HG02571 (cell line): ENCODE results near the gene MMP25.

Experiments
- ATAC-seq: cut with Tn5 transposase; IDR thresholded peaks from one replicate; pipeline ENCODE4 v1.9.1; 2021; ENCODE audit warnings: mild to moderate bottlenecking, moderate library complexity; ENCODE audit not compliant: unreplicated experiment

MMP25 gene

GRCh38 chr16:3045758-3046640 is at the start of gene MMP25:
MMP25 (plus strand) TSS chr16:3046561; CDS start chr16:3046918, 357 bp downstream.
- ATAC-seq = no peak

DNA sequence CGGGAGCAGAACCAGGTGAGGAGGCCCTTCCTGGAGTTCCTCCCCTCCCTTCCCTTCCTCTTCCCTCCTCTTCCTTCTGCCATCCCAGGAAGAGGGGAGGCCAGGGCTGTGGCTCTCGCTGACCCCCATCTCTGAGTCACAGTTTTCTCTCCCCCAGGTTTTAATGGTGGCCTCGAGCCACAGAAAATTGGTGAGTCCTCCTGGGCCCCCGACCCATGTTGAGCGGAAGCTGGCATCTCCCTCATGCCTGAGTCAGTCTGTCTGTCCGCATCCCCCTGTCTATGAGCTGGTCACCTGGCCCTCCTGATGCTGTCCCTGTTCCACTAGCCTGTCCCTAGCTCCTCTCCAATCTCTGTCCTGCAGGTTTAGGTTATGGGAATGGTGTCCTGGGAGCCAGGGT is 46.4 kb upstream of the MMP25 start:
- no peak for ATAC-seq

DNA sequence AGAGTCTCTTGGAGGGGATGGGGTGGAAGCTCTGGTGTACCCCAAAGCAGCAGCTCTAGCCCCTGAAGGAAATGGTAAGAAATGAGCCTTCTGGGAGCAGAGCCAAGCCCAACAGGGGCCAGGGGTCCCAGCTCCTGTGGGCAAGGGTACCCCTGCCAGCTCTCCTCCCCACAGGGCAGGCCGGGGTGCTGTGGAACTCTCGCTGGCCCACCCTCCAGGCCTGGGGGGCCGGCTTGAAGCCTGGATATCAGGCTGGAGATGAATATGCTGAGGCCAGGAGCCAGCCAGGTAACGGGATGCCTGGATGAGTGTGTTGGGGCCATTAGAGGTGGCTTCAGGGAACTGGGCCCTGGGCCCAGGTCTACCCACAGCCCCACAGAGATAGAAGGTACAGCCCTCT is 45.8 kb upstream of the MMP25 start:
- ATAC-seq = no peak

DNA sequence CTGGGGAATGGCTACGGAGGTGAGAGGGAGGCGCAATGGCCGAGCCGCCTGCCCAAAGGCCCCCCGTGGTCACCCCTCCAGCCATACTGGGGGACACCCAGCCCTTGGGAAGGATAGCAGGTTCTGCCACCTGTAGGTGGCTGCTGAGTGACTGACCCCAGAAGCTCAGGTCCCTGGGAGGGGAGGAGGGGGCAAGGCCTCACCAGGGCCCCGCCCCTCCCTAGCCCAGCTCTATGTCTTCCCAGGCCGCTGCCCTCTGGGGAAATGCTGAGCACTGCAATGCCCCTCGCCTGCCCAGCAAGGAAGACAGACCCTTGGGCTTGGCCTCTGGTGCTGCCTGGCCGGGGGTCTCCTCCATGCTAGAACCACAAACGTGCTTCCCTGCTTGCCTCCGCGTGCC is 45.0 kb upstream of the MMP25 start:
- ATAC-seq = no peak

DNA sequence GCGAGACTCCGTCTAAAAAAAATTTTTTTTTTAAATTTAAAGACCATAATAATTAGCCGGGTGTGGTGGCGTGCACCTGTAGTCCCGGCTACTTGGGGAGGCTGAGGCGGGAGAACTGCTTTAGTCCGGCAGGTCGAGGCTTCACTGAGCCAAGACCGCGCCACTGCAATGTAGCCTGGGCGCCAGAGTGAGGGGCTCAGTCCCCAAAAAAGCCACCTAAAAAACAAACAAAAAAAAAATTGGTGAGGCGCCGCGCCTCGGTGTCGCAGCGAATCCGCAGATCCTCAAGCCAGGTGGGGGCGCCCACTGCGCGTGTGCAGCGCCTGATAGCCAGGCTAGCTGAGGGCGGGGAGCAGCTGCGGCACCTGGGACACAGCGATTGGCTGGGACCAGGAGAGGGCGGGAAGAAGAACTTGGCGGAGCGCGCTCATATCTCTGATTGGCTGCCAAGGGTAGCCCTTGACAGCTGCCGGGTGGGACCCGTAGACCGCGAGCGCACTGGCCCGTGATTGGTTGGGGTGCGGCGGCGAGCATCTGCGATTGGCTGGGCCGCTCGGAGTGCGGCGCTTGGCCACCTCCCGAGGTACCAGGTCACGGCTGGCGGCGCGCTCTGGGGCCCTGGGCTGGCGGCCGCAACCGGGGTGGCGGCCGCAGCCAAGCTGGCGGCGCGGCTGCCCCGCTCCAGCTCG is 42.6 kb upstream of the MMP25 start:
- ATAC-seq = peak; percentile 93

- peak; percentile 15 for ATAC-seq
These were observed 42.0 kb upstream of the MMP25 start for GRCh38 chr16:3004319-3004718.

DNA sequence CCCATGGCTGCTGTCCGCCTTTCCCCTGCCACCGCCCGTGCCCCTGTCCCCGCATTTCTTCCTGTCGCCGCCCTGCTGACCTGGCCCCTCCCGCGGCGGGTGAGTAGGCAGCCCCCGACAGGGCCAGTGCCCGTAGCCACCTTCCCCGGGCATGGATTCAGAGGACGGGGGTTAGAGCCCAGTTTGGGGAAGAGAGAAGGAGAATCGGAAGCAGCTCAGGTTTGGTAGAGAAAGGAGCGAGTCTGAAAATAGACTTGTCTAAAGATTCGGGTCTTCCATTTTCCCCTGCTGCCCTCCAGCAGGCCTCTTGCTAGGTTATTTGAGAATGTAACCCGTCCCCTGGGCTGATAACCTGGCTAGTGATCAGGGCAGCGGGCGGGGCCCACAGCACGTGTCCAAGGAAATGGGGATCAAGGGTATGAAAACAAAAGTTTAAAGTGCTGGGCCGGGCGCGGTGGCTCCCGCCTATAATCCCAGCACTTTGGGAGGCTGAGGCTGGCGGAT is 41.5 kb upstream of the MMP25 start:
- no peak for ATAC-seq

- ATAC-seq = no peak
These were observed 39.1 kb upstream of the MMP25 start for GRCh38 chr16:3007059-3007956.

- ATAC-seq = no peak
These were observed 38.2 kb upstream of the MMP25 start for GRCh38 chr16:3007957-3008689.

DNA sequence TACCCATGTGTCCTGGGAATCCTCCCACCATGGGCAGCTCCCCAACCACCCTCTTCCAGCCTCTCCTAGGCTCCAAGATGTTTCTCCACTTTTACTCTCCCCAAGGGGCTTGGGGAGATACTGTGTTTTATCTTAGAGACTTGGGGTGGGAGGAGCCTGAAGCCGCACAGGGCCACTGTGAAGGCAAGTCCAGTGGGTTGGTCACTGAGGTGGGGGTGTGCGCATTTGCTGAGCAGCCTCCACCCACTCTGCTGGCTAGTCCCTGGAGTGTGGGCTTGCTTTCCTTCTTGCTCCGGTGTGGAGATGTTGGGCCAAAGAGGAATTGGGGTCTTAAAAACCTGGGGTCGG is 37.7 kb upstream of the MMP25 start:
- ATAC-seq = no peak

- no peak for ATAC-seq
These were observed 36.6 kb upstream of the MMP25 start for GRCh38 chr16:3009568-3010390.

GRCh38 chr16:3010510-3010909 is 35.9 kb upstream of the MMP25 start:
- no peak for ATAC-seq

GRCh38 chr16:3012246-3012645 is 34.1 kb upstream of the MMP25 start:
- no peak for ATAC-seq

DNA sequence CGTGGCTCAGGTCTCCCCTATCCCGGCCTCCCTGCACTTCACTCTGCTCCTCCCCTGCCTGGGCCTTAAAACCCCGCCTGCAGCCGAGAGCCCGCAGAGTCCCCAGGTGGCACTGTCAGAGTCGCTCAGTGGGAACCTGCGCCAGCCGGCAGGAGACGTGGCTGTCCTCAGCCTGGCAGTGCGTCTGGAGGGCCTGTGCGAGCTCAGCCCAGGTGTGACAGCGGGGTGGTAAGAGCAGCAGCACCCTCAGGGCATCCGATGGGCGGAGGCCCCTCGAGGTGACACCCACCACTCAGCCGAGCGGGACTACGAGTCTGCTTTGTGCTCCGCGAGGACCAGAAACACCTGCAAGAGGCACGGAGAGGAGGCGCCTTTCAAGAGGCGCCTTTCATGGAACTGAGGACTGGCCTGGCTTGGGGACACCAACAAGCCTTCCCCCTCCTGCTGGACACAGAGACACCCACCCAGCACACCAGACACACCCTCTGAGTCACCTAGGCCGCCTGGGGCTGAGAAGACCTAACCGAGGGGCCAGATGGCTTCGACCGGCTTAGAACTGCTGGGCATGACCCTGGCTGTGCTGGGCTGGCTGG is 33.4 kb upstream of the MMP25 start, which contains the start of gene CLDN9:
TSS of gene CLDN9 (plus strand) at position 96 of the 593 bp plus-strand sequence. CDS start at position 536, 440 bp downstream.
- ATAC-seq = no peak

GRCh38 chr16:3013491-3013951 is 32.8 kb upstream of the MMP25 start:
- ATAC-seq = no peak

- no peak for ATAC-seq
These were observed 32.2 kb upstream of the MMP25 start for GRCh38 chr16:3013998-3014690.

DNA sequence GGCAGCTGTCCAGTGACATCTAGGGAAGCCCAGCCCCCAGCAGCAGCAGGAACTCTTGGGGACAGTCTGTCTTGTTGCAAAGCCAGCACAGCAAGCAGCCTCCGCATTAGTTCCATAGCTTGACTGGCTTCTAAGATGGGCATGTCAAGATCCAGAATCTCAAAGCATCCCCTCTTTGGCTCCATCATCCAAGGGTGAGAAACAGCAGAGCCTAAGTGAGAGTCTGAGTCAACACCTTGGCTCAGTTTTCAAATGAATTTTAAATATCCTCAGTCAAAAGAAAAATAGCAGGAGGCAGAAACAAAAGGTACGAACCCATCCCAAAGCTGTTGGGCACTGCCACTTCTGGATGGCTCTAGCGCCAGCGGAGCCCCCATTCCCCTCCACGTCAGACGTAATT is 31.4 kb upstream of the MMP25 start:
- ATAC-seq = no peak

DNA sequence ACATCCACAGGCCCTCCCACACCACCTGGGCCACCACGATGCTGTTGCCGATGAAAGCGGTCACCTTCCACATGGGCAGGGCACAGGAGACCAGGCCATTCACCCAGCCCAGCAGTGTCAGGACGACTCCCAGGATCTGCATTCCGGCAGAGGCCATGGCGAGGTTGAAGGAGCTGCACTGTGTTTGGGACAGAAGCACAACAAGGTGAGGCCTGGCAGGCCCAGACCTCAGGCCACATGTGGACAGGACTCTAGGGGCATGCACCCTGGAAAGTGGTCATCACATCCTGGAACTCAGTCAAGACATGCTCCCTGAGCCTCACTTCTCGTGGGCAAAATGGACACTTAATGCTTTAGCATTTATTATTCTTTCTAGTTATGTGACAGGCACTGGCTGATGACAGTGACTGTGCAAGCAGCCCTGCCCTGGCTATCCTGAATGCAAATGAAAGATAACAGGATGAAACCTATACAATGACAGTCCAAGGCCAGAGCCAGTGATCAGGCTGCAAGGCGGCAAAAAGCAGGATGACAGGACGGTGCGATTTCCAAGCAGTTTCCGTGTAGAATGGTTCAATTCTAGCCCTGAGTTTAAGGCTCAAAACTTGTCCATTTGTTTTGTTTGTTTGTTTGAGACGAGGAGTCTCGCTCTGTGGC is 30.4 kb upstream of the MMP25 start:
- no peak for ATAC-seq
